DOHH2 (cell line): Measurements from ENCODE around the gene NPY4R.
"Not testable (repeated sequence)": the region's sequence is repeated elsewhere in the genome, so short reads cannot be mapped to it uniquely, and the experiment has no call there.

ENCODE experiments used
- CTCF ChIP-seq: fragments of 200-600 bp; sonication (generic); IDR thresholded peaks from one replicate; pipeline ENCODE4 v1.5.1; 2014; ENCODE audit warnings: antibody characterized with exemption, mild to moderate bottlenecking, low read depth, low read length; ENCODE audit not compliant: poor library complexity, severe bottlenecking
- EZH2phosphoT487 ChIP-seq: fragments of 200-600 bp; sonication (generic); IDR thresholded peaks from 2 replicates; pipeline ENCODE4 v1.6.1; 2017; ENCODE audit warnings: borderline replicate concordance, mild to moderate bottlenecking, antibody characterized with exemption, low read length, moderate library complexity, mixed read lengths

- not testable (repeated sequence) for TF ChIP-seq CTCF, EZH2phosphoT487
These were observed 54.6 kb downstream of the NPY4R start for GRCh38 chr10:46411123-46411522.
